ENCODE data around the gene TIMP2.

DNA sequence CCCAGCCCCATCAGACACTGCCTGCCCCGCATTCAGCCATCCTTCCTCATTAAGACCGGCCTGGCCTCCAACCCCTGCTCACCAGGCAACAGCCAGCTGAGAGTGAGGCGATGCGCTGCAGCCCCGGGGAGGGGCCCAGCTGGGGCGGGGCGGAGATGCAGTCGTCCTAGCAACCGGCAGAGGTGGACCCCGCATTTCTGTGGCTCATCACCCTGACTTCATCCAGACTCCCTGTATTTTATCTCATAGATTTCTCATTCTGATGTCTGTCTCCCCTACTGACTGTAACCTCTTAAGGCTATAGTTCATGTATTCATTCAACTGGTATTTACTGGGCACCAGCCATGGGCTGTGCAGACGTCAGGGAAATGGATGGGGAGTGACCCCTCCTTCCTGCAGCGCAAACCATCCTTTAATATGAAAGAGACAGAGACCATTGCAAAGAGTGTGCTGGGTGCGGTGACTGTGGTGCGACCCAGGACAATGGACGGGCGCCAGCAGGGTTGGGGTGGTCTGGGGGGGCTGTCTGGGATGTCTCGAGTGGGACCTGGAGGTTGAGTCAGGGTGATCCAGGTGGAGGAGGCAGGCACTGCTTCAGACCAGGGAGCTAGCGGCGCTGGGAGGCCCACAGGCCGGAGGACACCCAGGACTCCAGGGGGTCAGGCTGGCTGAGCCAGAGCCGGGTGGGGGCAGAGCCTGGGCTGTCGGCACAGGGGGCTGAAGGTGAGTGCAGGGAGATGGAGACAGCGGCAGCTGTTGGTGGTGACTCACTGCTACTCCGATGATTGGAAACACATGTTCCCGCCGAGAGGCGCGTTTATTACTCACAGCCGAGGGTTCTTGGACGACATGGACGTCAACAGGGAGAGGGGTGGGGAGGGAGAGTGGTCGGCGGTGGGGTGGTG is 10.5 kb upstream of the TIMP2 start:
- TF ChIP-seq GATA3 (IDR thresholded peaks at IDR 0.05; ENCODE audit: low read depth, low read length): no peak
- TF ChIP-seq GATA2 (IDR thresholded peaks at IDR 0.05; ENCODE audit: low read depth, low read length): no peak
